Mesendoderm (in vitro differentiated cells): ENCODE results near the gene ADARB1.
A peak's percentile ranks its signal among the peaks of the same experiment; 100 is the strongest.

Experiments
- DNase-seq: peaks from one replicate; pipeline ENCODE4 v3.0.0; 2013
- H2AK5ac ChIP-seq: 2 replicates; pipeline ENCODE4 v1.6.1; 2013; ENCODE audit warnings: low read length, inconsistent platforms
- H2BK120ac ChIP-seq: 2 replicates; pipeline ENCODE4 v1.6.1; 2013; ENCODE audit warnings: low read depth, mild to moderate bottlenecking, low read length, moderate library complexity, mixed read lengths
- H2BK15ac ChIP-seq: replicated peaks from 2 replicates; pipeline ENCODE4 v1.6.1; 2013; ENCODE audit warnings: low read depth, mild to moderate bottlenecking, moderate library complexity
- H2BK5ac ChIP-seq: 2 replicates; pipeline ENCODE4 v1.6.1; 2013; ENCODE audit warnings: low read length, inconsistent platforms
- H3K18ac ChIP-seq: 2 replicates; pipeline ENCODE4 v1.6.1; 2013; ENCODE audit warnings: mild to moderate bottlenecking, low read length, mixed read lengths
- H3K23ac ChIP-seq: one replicate; pipeline ENCODE4 v1.6.1; 2013; ENCODE audit warnings: low read length
- H3K27ac ChIP-seq: 2 replicates; pipeline ENCODE4 v1.5.1; 2013; ENCODE audit warnings: low read depth, mild to moderate bottlenecking, inconsistent platforms, low read length, moderate library complexity
- H3K27me3 ChIP-seq: 2 replicates; pipeline ENCODE4 v1.6.1; 2013; ENCODE audit warnings: low read length, control low read depth, mild to moderate bottlenecking, inconsistent platforms; ENCODE audit not compliant: insufficient read depth, poor library complexity
- H3K36me3 ChIP-seq: 2 replicates; pipeline ENCODE4 v1.6.1; 2013; ENCODE audit warnings: low read length, inconsistent platforms; ENCODE audit not compliant: control insufficient read depth, insufficient read depth
- H3K4ac ChIP-seq: one replicate; pipeline ENCODE4 v1.6.1; 2013; ENCODE audit warnings: low read depth, mild to moderate bottlenecking, low read length, moderate library complexity
- H3K4me1 ChIP-seq: 2 replicates; pipeline ENCODE4 v1.6.1; 2013; ENCODE audit warnings: low read depth, low read length, inconsistent platforms; ENCODE audit not compliant: control insufficient read depth
- H3K4me2 ChIP-seq: 2 replicates; pipeline ENCODE4 v1.6.1; 2013; ENCODE audit warnings: low read length
- H3K4me3 ChIP-seq: 2 replicates; pipeline ENCODE4 v1.5.1; 2013; ENCODE audit warnings: mild to moderate bottlenecking, low read length
- H3K56ac ChIP-seq: one replicate; pipeline ENCODE4 v1.6.1; 2013; ENCODE audit warnings: low read length
- H3K79me1 ChIP-seq: 2 replicates; pipeline ENCODE4 v1.6.1; 2013; ENCODE audit warnings: low read length, inconsistent platforms
- H3K79me2 ChIP-seq: 2 replicates; pipeline ENCODE4 v1.6.1; 2013; ENCODE audit warnings: mild to moderate bottlenecking, low read length; ENCODE audit not compliant: control insufficient read depth, insufficient read depth
- H3K9ac ChIP-seq: 2 replicates; pipeline ENCODE4 v1.6.1; 2013; ENCODE audit warnings: low read length, inconsistent platforms
- H4K5ac ChIP-seq: one replicate; pipeline ENCODE4 v1.6.1; 2013; ENCODE audit warnings: low read length
- H4K8ac ChIP-seq: one replicate; pipeline ENCODE4 v1.6.1; 2013; ENCODE audit warnings: low read depth, mild to moderate bottlenecking, control low read depth, low read length, moderate library complexity
- WGBS: extraction: QIAGEN DNeasy Blood & Tissue Kit; methylation state at CpG from one replicate; pipeline ENCODE4 v1.1.7; 2013; ENCODE audit warnings: low lambda C conversion rate, missing lambda C conversion rate; ENCODE audit not compliant: insufficient coverage; ENCODE audit errors: extremely low coverage; 5-methylcytosine and 5-hydroxymethylcytosine counted together

ADARB1 gene

GRCh38 chr21:45192332-45192731 lies 118.0 kb downstream of the ADARB1 start:
- Histone ChIP-seq H2AK5ac (no peak overlapping the region), H3K23ac (no peak overlapping the region), H2BK120ac (no peak overlapping the region), H3K4me1 (no peaks in the 10 kb centered on the region), H3K36me3 (no peaks in the 10 kb centered on the region), H3K56ac (no peak overlapping the region), H3K4ac (no peak overlapping the region), H4K5ac (no peak overlapping the region), H3K18ac (no peak overlapping the region), H3K79me1 (no peaks in the 10 kb centered on the region), H3K9ac (no peak overlapping the region), H3K79me2 (no peaks in the 10 kb centered on the region), H4K8ac (no peak overlapping the region), H3K4me2 (no peak overlapping the region), H3K27ac (no peak overlapping the region), H2BK5ac (no peak overlapping the region), H2BK15ac (no peak overlapping the region), H3K4me3 (no peak overlapping the region), H3K27me3 (no peaks in the 10 kb centered on the region)
- WGBS = no CpG with 5 or more reads among the region's 3 CpGs
- peak; percentile 41 for DNase-seq

- Histone ChIP-seq H2BK15ac (no peak overlapping the region), H3K4ac (no peak overlapping the region), H3K56ac (no peak overlapping the region), H3K79me1 (no peaks in the 10 kb centered on the region), H3K79me2 (no peaks in the 10 kb centered on the region), H3K18ac (no peak overlapping the region), H3K27ac (no peak overlapping the region), H4K5ac (no peak overlapping the region), H3K4me2 (no peak overlapping the region), H3K36me3 (no peaks in the 10 kb centered on the region), H3K23ac (no peak overlapping the region), H3K27me3 (no peaks in the 10 kb centered on the region), H3K4me1 (no peaks in the 10 kb centered on the region), H2AK5ac (no peak overlapping the region), H4K8ac (no peak overlapping the region), H2BK120ac (no peak overlapping the region), H2BK5ac (no peak overlapping the region), H3K9ac (no peak overlapping the region), H3K4me3 (no peak overlapping the region)
- no peak for DNase-seq
- no CpG with 5 or more reads among the region's 5 CpGs for WGBS
These were observed 122.2 kb downstream of the ADARB1 start for GRCh38 chr21:45196620-45197019.

- no peak overlapping the region for H2BK15ac ChIP-seq
- no peak overlapping the region for H4K5ac ChIP-seq
- no CpG with 5 or more reads among the region's 7 CpGs for WGBS
- no peaks in the 10 kb centered on the region for H3K36me3 ChIP-seq
- DNase-seq = no peak
- no peak overlapping the region for H3K4me3 ChIP-seq
- H3K79me2 ChIP-seq = no peaks in the 10 kb centered on the region
- H3K9ac ChIP-seq = no peak overlapping the region
- no peak overlapping the region for H2BK120ac ChIP-seq
- H3K56ac ChIP-seq = no peak overlapping the region
- no peak overlapping the region for H4K8ac ChIP-seq
- H3K4me2 ChIP-seq = no peak overlapping the region
- no peaks in the 10 kb centered on the region for H3K4me1 ChIP-seq
- no peak overlapping the region for H3K27ac ChIP-seq
- no peaks in the 10 kb centered on the region for H3K79me1 ChIP-seq
- no peak overlapping the region for H2BK5ac ChIP-seq
- H3K27me3 ChIP-seq = no peaks in the 10 kb centered on the region
- H3K18ac ChIP-seq = no peak overlapping the region
- no peak overlapping the region for H2AK5ac ChIP-seq
- no peak overlapping the region for H3K4ac ChIP-seq
- H3K23ac ChIP-seq = no peak overlapping the region
These were observed 124.8 kb downstream of the ADARB1 start for GRCh38 chr21:45199201-45199600.

GRCh38 chr21:45200031-45200430 lies 125.7 kb downstream of the ADARB1 start:
- no peak overlapping the region for H3K56ac ChIP-seq
- no CpG with 5 or more reads among the region's 8 CpGs for WGBS
- H3K4me1 ChIP-seq = no peaks in the 10 kb centered on the region
- no peak overlapping the region for H3K4me2 ChIP-seq
- H2AK5ac ChIP-seq = no peak overlapping the region
- no peaks in the 10 kb centered on the region for H3K36me3 ChIP-seq
- H4K5ac ChIP-seq = no peak overlapping the region
- H4K8ac ChIP-seq = no peak overlapping the region
- H3K79me1 ChIP-seq = no peaks in the 10 kb centered on the region
- H3K4me3 ChIP-seq = no peak overlapping the region
- no peak overlapping the region for H2BK15ac ChIP-seq
- H3K18ac ChIP-seq = no peak overlapping the region
- no peaks in the 10 kb centered on the region for H3K79me2 ChIP-seq
- H3K4ac ChIP-seq = no peak overlapping the region
- H3K27ac ChIP-seq = no peak overlapping the region
- no peak for DNase-seq
- H2BK5ac ChIP-seq = no peak overlapping the region
- H3K9ac ChIP-seq = no peak overlapping the region
- H3K27me3 ChIP-seq = no peaks in the 10 kb centered on the region
- no peak overlapping the region for H3K23ac ChIP-seq
- H2BK120ac ChIP-seq = no peak overlapping the region

GRCh38 chr21:45200581-45201296 lies 126.4 kb downstream of the ADARB1 start:
- Histone ChIP-seq H4K8ac (no peak overlapping the region), H3K79me1 (no peaks in the 10 kb centered on the region), H3K23ac (no peak overlapping the region), H3K4me2 (no peak overlapping the region), H4K5ac (no peak overlapping the region), H2BK120ac (no peak overlapping the region), H3K18ac (no peak overlapping the region), H2BK5ac (no peak overlapping the region), H2BK15ac (no peak overlapping the region), H3K9ac (no peak overlapping the region), H3K27ac (no peak overlapping the region), H3K36me3 (no peaks in the 10 kb centered on the region), H3K56ac (no peak overlapping the region), H2AK5ac (no peak overlapping the region), H3K4me3 (no peak overlapping the region), H3K4me1 (no peaks in the 10 kb centered on the region), H3K27me3 (no peaks in the 10 kb centered on the region), H3K79me2 (no peaks in the 10 kb centered on the region), H3K4ac (no peak overlapping the region)
- no CpG with 5 or more reads among the region's 16 CpGs for WGBS
- DNase-seq = no peak

GRCh38 chr21:45202344-45202743 lies 128.0 kb downstream of the ADARB1 start:
- H3K36me3 ChIP-seq = no peaks in the 10 kb centered on the region
- H3K27ac ChIP-seq = no peak overlapping the region
- H3K4me2 ChIP-seq = no peak overlapping the region
- H3K56ac ChIP-seq = no peak overlapping the region
- no peak overlapping the region for H3K4me3 ChIP-seq
- no peaks in the 10 kb centered on the region for H3K79me2 ChIP-seq
- H3K9ac ChIP-seq = no peak overlapping the region
- H2BK15ac ChIP-seq = no peak overlapping the region
- no peak overlapping the region for H3K18ac ChIP-seq
- no peak overlapping the region for H3K23ac ChIP-seq
- H4K8ac ChIP-seq = no peak overlapping the region
- H3K4me1 ChIP-seq = no peaks in the 10 kb centered on the region
- WGBS = no CpG with 5 or more reads among the region's 9 CpGs
- no peaks in the 10 kb centered on the region for H3K27me3 ChIP-seq
- H3K79me1 ChIP-seq = no peaks in the 10 kb centered on the region
- no peak overlapping the region for H2BK120ac ChIP-seq
- DNase-seq = no peak
- no peak overlapping the region for H3K4ac ChIP-seq
- no peak overlapping the region for H2BK5ac ChIP-seq
- no peak overlapping the region for H4K5ac ChIP-seq
- H2AK5ac ChIP-seq = no peak overlapping the region
